SKM-1 treated with dmso at 0.1 percent for 144 hours (cell line): Measurements from ENCODE around the gene CYB561D2.

Experiments used
- DNase-seq: peaks from one replicate; lab custom pipeline; 2025; ENCODE audit not compliant: unreplicated experiment; lab: John Stamatoyannopoulos, UW

The CYB561D2 gene

GRCh38 chr3:50340448-50341329 is 10.0 kb upstream of the CYB561D2 start, which contains the start of gene RASSF1:
TSS of gene RASSF1 (minus strand) at chr3:50340836. CDS start at chr3:50340805, 31 bp downstream.
- peak; percentile 95 for DNase-seq

GRCh38 chr3:50341537-50341936 is 9.1 kb upstream of the CYB561D2 start:
- no peak for DNase-seq

GRCh38 chr3:50341996-50342650 is 8.5 kb upstream of the CYB561D2 start:
- no peak for DNase-seq

GRCh38 chr3:50342813-50343633 is 7.6 kb upstream of the CYB561D2 start:
- DNase-seq = no peak

GRCh38 chr3:50345008-50345407 is 5.7 kb upstream of the CYB561D2 start:
- no peak for DNase-seq

GRCh38 chr3:50345586-50346234 is 5.0 kb upstream of the CYB561D2 start, which contains the start of gene ZMYND10:
TSS of gene ZMYND10 (minus strand) at chr3:50345732. CDS start at chr3:50345579, 153 bp downstream.
- DNase-seq = no peak

GRCh38 chr3:50347187-50347813 is 3.4 kb upstream of the CYB561D2 start:
- peak; percentile 15 for DNase-seq

GRCh38 chr3:50350213-50350526 is 492 bp upstream of the CYB561D2 start:
- DNase-seq = no peak

GRCh38 chr3:50351323-50351697 is 648 bp downstream of the CYB561D2 start:
- DNase-seq = no peak

GRCh38 chr3:50352781-50353180 is 2.1 kb downstream of the CYB561D2 start:
- DNase-seq = no peak

GRCh38 chr3:50353245-50354004 is 2.8 kb downstream of the CYB561D2 start:
- no peak for DNase-seq

GRCh38 chr3:50354186-50354764 is 3.6 kb downstream of the CYB561D2 start:
- DNase-seq = no peak

- DNase-seq = no peak
Measured at GRCh38 chr3:50354850-50355249, 4.2 kb downstream of the CYB561D2 start.

GRCh38 chr3:50355829-50356552 is 5.3 kb downstream of the CYB561D2 start:
- DNase-seq = no peak

GRCh38 chr3:50356553-50356952 is 5.9 kb downstream of the CYB561D2 start:
- DNase-seq = no peak

- no peak for DNase-seq
Measured at GRCh38 chr3:50357481-50357880, 6.8 kb downstream of the CYB561D2 start.

- no peak for DNase-seq
Measured at GRCh38 chr3:50358355-50358910, 7.8 kb downstream of the CYB561D2 start.
